Trophoblast cell (in vitro differentiated cells and primary cell): ENCODE measurements around the gene ANKRD12.

Experiments
- DNase-seq, 2 donors: peaks; one replicate each; pipeline ENCODE4 v3.0.0-alpha.2; 2016
- H2AFZ ChIP-seq: 2 replicates; pipeline ENCODE4 v1.6.1; 2013; ENCODE audit warnings: low read length, moderate library complexity, mild to moderate bottlenecking; ENCODE audit not compliant: insufficient read depth, poor library complexity
- H2AK5ac ChIP-seq: 2 replicates; pipeline ENCODE4 v1.6.1; 2013; ENCODE audit warnings: mild to moderate bottlenecking, low read length
- H2BK120ac ChIP-seq: 2 replicates; pipeline ENCODE4 v1.6.1; 2013; ENCODE audit warnings: low read length, mild to moderate bottlenecking, moderate library complexity; ENCODE audit not compliant: insufficient read depth, poor library complexity
- H2BK12ac ChIP-seq: 2 replicates; pipeline ENCODE4 v1.6.1; 2013; ENCODE audit warnings: mild to moderate bottlenecking, low read length, moderate library complexity
- H2BK5ac ChIP-seq: 2 replicates; pipeline ENCODE4 v1.6.1; 2013; ENCODE audit warnings: low read length, low read depth, moderate library complexity, mild to moderate bottlenecking; ENCODE audit not compliant: poor library complexity
- H3K14ac ChIP-seq: 2 replicates; pipeline ENCODE4 v1.6.1; 2013; ENCODE audit warnings: mild to moderate bottlenecking, low read length
- H3K18ac ChIP-seq: 2 replicates; pipeline ENCODE4 v1.6.1; 2013; ENCODE audit warnings: mild to moderate bottlenecking, low read length
- H3K23ac ChIP-seq: 2 replicates; pipeline ENCODE4 v1.6.1; 2013; ENCODE audit warnings: low read length
- H3K27ac ChIP-seq: 2 replicates; pipeline ENCODE4 v1.5.1; 2013; ENCODE audit warnings: low read depth, mild to moderate bottlenecking, inconsistent platforms, low read length, moderate library complexity
- H3K27me3 ChIP-seq: 2 replicates; pipeline ENCODE4 v1.6.1; 2013; ENCODE audit warnings: inconsistent platforms, mild to moderate bottlenecking, low read length, moderate library complexity; ENCODE audit not compliant: insufficient read depth
- H3K36me3 ChIP-seq, 2 experiments: 1 replicate in 1 of 2; 2 replicates in 1 of 2; pipeline ENCODE4 v1.6.1; 2013; ENCODE audit warnings: low read length in 2 of 2, mild to moderate bottlenecking in 2 of 2, moderate library complexity in 1 of 2; ENCODE audit not compliant: insufficient read depth in 2 of 2, control insufficient read depth in 1 of 2
- H3K4ac ChIP-seq: 2 replicates; pipeline ENCODE4 v1.6.1; 2013; ENCODE audit warnings: low read depth, mild to moderate bottlenecking, low read length, moderate library complexity
- H3K4me1 ChIP-seq, 2 experiments: 1 replicate in 1 of 2; 2 replicates in 1 of 2; pipeline ENCODE4 v1.6.1; 2013; ENCODE audit warnings: low read length in 2 of 2, mild to moderate bottlenecking in 2 of 2, moderate library complexity in 1 of 2; ENCODE audit not compliant: insufficient read depth in 2 of 2, control insufficient read depth in 1 of 2
- H3K4me2 ChIP-seq: 2 replicates; pipeline ENCODE4 v1.6.1; 2013; ENCODE audit warnings: inconsistent platforms, mild to moderate bottlenecking, low read length, moderate library complexity
- H3K4me3 ChIP-seq: 2 replicates; pipeline ENCODE4 v1.5.1; 2013; ENCODE audit warnings: mild to moderate bottlenecking, low read depth, low read length, inconsistent platforms
- H3K79me1 ChIP-seq: one replicate; pipeline ENCODE4 v1.6.1; 2013; ENCODE audit warnings: low read length
- H3K79me2 ChIP-seq: 2 replicates; pipeline ENCODE4 v1.6.1; 2013; ENCODE audit warnings: low read length, mild to moderate bottlenecking; ENCODE audit not compliant: control insufficient read depth, insufficient read depth, poor library complexity
- H3K9ac ChIP-seq: 2 replicates; pipeline ENCODE4 v1.6.1; 2013; ENCODE audit warnings: mild to moderate bottlenecking, low read length
- H3K9me3 ChIP-seq: 2 replicates; pipeline ENCODE4 v1.6.1; 2013; ENCODE audit warnings: low read depth, mild to moderate bottlenecking, control low read depth, inconsistent platforms, low read length; ENCODE audit not compliant: insufficient read depth
- H4K12ac ChIP-seq: 2 replicates; pipeline ENCODE4 v1.6.1; 2013; ENCODE audit warnings: low read depth, mild to moderate bottlenecking, low read length, moderate library complexity
- H4K8ac ChIP-seq: 2 replicates; pipeline ENCODE4 v1.6.1; 2013; ENCODE audit warnings: low read depth, mild to moderate bottlenecking, low read length, moderate library complexity
- H4K91ac ChIP-seq: one replicate; pipeline ENCODE4 v1.6.1; 2013; ENCODE audit warnings: low read depth, mild to moderate bottlenecking, low read length, moderate library complexity
- WGBS: extraction: QIAGEN DNeasy Blood & Tissue Kit; methylation state at CpG from one replicate; pipeline ENCODE4 v1.1.7; 2013; ENCODE audit warnings: missing lambda C conversion rate; ENCODE audit not compliant: insufficient read length, insufficient coverage; ENCODE audit errors: extremely low coverage; 5-methylcytosine and 5-hydroxymethylcytosine counted together

The ANKRD12 gene

GRCh38 chr18:9115984-9116383 lies 20.6 kb upstream of the ANKRD12 start:
- Histone ChIP-seq H3K4me3 (no peak overlapping the region), H2BK12ac (no peak overlapping the region), H3K27ac (no peak overlapping the region), H3K36me3 (peaks cover 0 to 2% of the 10 kb centered on the region in 2 experiments), H3K79me2 (peaks cover 6% of the 10 kb centered on the region), H4K8ac (no peak overlapping the region), H3K4me1 (peaks cover 3 to 6% of the 10 kb centered on the region in 2 experiments), H2BK120ac (no peak overlapping the region), H4K91ac (no peak overlapping the region), H3K14ac (no peak overlapping the region), H3K79me1 (no peaks in the 10 kb centered on the region), H3K27me3 (no peaks in the 10 kb centered on the region), H3K4ac (no peak overlapping the region), H3K18ac (no peak overlapping the region), H4K12ac (no peak overlapping the region), H2BK5ac (no peak overlapping the region), H3K23ac (no peak overlapping the region), H3K9ac (no peak overlapping the region), H2AFZ (no peak overlapping the region), H3K4me2 (no peak overlapping the region), H2AK5ac (no peak overlapping the region), H3K9me3 (no peaks in the 10 kb centered on the region)
- no peak for DNase-seq

GRCh38 chr18:9117980-9118841 lies 18.4 kb upstream of the ANKRD12 start:
- Histone ChIP-seq H3K4ac (no peak overlapping the region), H2BK12ac (no peak overlapping the region), H4K91ac (no peak overlapping the region), H3K9me3 (no peaks in the 10 kb centered on the region), H2BK5ac (no peak overlapping the region), H3K23ac (no peak overlapping the region), H3K27me3 (no peaks in the 10 kb centered on the region), H3K36me3 (peaks cover 0 to 4% of the 10 kb centered on the region in 2 experiments), H3K14ac (no peak overlapping the region), H2BK120ac (no peak overlapping the region), H4K12ac (no peak overlapping the region), H3K4me3 (no peak overlapping the region), H2AFZ (no peak overlapping the region), H3K4me1 (peaks cover 3 to 6% of the 10 kb centered on the region in 2 experiments), H4K8ac (no peak overlapping the region), H3K9ac (no peak overlapping the region), H3K79me2 (peaks cover 2% of the 10 kb centered on the region), H3K4me2 (no peak overlapping the region), H2AK5ac (no peak overlapping the region), H3K18ac (no peak overlapping the region), H3K79me1 (no peaks in the 10 kb centered on the region), H3K27ac (no peak overlapping the region)
- no CpG with 5 or more reads among the region's 5 CpGs for WGBS
- DNase-seq, result no peak

GRCh38 chr18:9120796-9121195 lies 15.8 kb upstream of the ANKRD12 start:
- no peaks in the 10 kb centered on the region for H3K79me1 ChIP-seq
- H4K91ac ChIP-seq, result no peak overlapping the region
- H3K9ac ChIP-seq, result no peak overlapping the region
- H4K12ac ChIP-seq, result no peak overlapping the region
- no peak overlapping the region for H2BK5ac ChIP-seq
- no peak overlapping the region for H2BK120ac ChIP-seq
- no peak overlapping the region for H4K8ac ChIP-seq
- H3K27me3 ChIP-seq, result no peaks in the 10 kb centered on the region
- H3K36me3 ChIP-seq, result peaks cover 3 to 9% of the 10 kb centered on the region in 2 experiments
- no peak for DNase-seq
- H3K4me2 ChIP-seq, result no peak overlapping the region
- no CpG with 5 or more reads among the region's 1 CpG for WGBS
- no peak overlapping the region for H2AK5ac ChIP-seq
- no peak overlapping the region for H3K18ac ChIP-seq
- no peaks in the 10 kb centered on the region for H3K79me2 ChIP-seq
- no peaks in the 10 kb centered on the region for H3K9me3 ChIP-seq
- peaks cover 3 to 6% of the 10 kb centered on the region in 2 experiments for H3K4me1 ChIP-seq
- H3K27ac ChIP-seq, result no peak overlapping the region
- no peak overlapping the region for H3K4me3 ChIP-seq
- no peak overlapping the region for H2AFZ ChIP-seq
- H3K23ac ChIP-seq, result no peak overlapping the region
- H3K4ac ChIP-seq, result no peak overlapping the region
- no peak overlapping the region for H2BK12ac ChIP-seq
- no peak overlapping the region for H3K14ac ChIP-seq

- H2AFZ ChIP-seq, result no peak overlapping the region
- H3K36me3 ChIP-seq, result peaks cover 7 to 14% of the 10 kb centered on the region in 2 experiments
- WGBS, result no CpG with 5 or more reads among the region's 2 CpGs
These were observed 13.1 kb upstream of the ANKRD12 start for GRCh38 chr18:9123520-9123919.

More at GRCh38 chr18:9123520-9123919, 13.1 kb upstream of the ANKRD12 start:
- H4K8ac ChIP-seq, result no peak overlapping the region
- H2BK120ac ChIP-seq, result no peak overlapping the region
- H3K4ac ChIP-seq, result no peak overlapping the region
- no peaks in the 10 kb centered on the region for H3K27me3 ChIP-seq
- H4K91ac ChIP-seq, result no peak overlapping the region
- H3K9me3 ChIP-seq, result no peaks in the 10 kb centered on the region
- H3K4me2 ChIP-seq, result no peak overlapping the region
- H3K23ac ChIP-seq, result no peak overlapping the region
- H3K18ac ChIP-seq, result no peak overlapping the region
- H3K9ac ChIP-seq, result no peak overlapping the region
- H2BK12ac ChIP-seq, result no peak overlapping the region
- no peak overlapping the region for H4K12ac ChIP-seq
- DNase-seq, result no peak
- no peak overlapping the region for H3K14ac ChIP-seq
- no peak overlapping the region for H2BK5ac ChIP-seq
- H2AK5ac ChIP-seq, result no peak overlapping the region
- no peaks in the 10 kb centered on the region for H3K79me2 ChIP-seq
- H3K4me3 ChIP-seq, result no peak overlapping the region
- H3K4me1 ChIP-seq, result no peaks in the 10 kb centered on the region
- H3K27ac ChIP-seq, result no peak overlapping the region
- no peaks in the 10 kb centered on the region for H3K79me1 ChIP-seq
